H1 (cell line): ENCODE data around the gene PDE4D. TPM values are rescaled to one million over a fixed set of nuclear protein-coding genes. Genes with fewer than 3 reads are reported as not detected.

ENCODE experiments used
- CBX5 ChIP-seq: fragments of 300-800, 300-1000 bp; sonication (generic); IDR thresholded peaks from 2 replicates; pipeline ENCODE4 v1.7.1; 2016; ENCODE audit warnings: antibody characterized with exemption, low read length, low read depth
- CHD7 ChIP-seq: fragments of 300-600 bp; sonication (generic); IDR thresholded peaks from 2 replicates; pipeline ENCODE4 v1.7.1; 2012; ENCODE audit warnings: low read length, moderate library complexity, mild to moderate bottlenecking, inconsistent platforms; ENCODE audit not compliant: insufficient replicate concordance
- CREB1 ChIP-seq: IDR thresholded peaks from 2 replicates; pipeline ENCODE4 v1.6.1; 2012; ENCODE audit warnings: inconsistent platforms
- CTCF ChIP-seq, 3 experiments: IDR thresholded peaks; 1 replicate in 2 of 3; 2 replicates in 1 of 3; pipeline versions ENCODE4 v1.5.1 to v1.6.1; 2011; ENCODE audit warnings: low read length in 3 of 3, mild to moderate bottlenecking in 3 of 3, inconsistent platforms in 2 of 3, low read depth in 1 of 3, moderate library complexity in 1 of 3; ENCODE audit not compliant: insufficient read depth in 1 of 3; ENCODE audit errors: control extremely low read depth in 1 of 3
- HDAC2 ChIP-seq, 2 experiments: fragments of 300-600 bp in 1 of 2; sonication (generic) in 1 of 2; IDR thresholded peaks; 2 replicates each; pipeline ENCODE4 v1.6.1; 2011 to 2012; ENCODE audit warnings: low read depth in 2 of 2, low read length in 2 of 2, mild to moderate bottlenecking in 2 of 2, moderate library complexity in 2 of 2, borderline replicate concordance in 1 of 2, inconsistent platforms in 1 of 2
- PHF8 ChIP-seq: fragments of 200-600 bp; sonication (generic); conservative IDR thresholded peaks from 2 replicates; pipeline ENCODE4 v1.7.1; 2012; ENCODE audit warnings: low read depth, mild to moderate bottlenecking, inconsistent platforms, low read length, moderate library complexity
- polyA plus RNA-seq, 7 experiments: library from polyadenylated mRNA; depleted of rRNA in 3 of 7; stranded (reverse) in 5 of 7; unstranded in 2 of 7; fragments of >200 nt in 5 of 7; fragments of 200-250 nt in 2 of 7; gene quantifications; 1 replicate in 5 of 7; 2 replicates in 1 of 7; 4 replicates in 1 of 7; pipeline versions ENCODE4 v1.2.1 to v1.2.3, GENCODE V29; 2011 to 2013; ENCODE audit warnings: missing spikeins in 2 of 7, mixed read lengths in 2 of 7
- total RNA-seq: library from RNA; stranded (reverse); fragmentation: NEBNext Ultra II Directional; extraction: Animal tissue kit (Norgen Biotek cat#: 25700); gene quantifications from 2 replicates; pipeline ENCODE4 v1.2.1, GENCODE V29; 2021
- TF ChIP-seq, protein P1 (sequence below): IDR thresholded peaks from 2 replicates; pipeline ENCODE4 v1.6.1; 2012; ENCODE audit warnings: low read length, inconsistent platforms

PDE4D gene
- total and polyA plus RNA-seq, 2 of the 8 experiments (the other 6 are each of a cell fraction or from before 2014, with no cell fraction given), result 2.3 to 3.7 TPM

- TF ChIP-seq CHD7, result no peak
- TF ChIP-seq CREB1, result no peak
- no peak for TF ChIP-seq HDAC2 (IDR thresholded peaks at IDR 0.05; ENCODE audit: borderline replicate concordance in 1 of 2, low read depth in 2 of 2, low read length in 2 of 2)
- no peak for TF ChIP-seq PHF8
- TF ChIP-seq, protein P1, sequence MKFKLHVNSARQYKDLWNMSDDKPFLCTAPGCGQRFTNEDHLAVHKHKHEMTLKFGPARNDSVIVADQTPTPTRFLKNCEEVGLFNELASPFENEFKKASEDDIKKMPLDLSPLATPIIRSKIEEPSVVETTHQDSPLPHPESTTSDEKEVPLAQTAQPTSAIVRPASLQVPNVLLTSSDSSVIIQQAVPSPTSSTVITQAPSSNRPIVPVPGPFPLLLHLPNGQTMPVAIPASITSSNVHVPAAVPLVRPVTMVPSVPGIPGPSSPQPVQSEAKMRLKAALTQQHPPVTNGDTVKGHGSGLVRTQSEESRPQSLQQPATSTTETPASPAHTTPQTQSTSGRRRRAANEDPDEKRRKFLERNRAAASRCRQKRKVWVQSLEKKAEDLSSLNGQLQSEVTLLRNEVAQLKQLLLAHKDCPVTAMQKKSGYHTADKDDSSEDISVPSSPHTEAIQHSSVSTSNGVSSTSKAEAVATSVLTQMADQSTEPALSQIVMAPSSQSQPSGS, result no peak
- no peak for TF ChIP-seq CTCF (IDR thresholded peaks at IDR 0.05; ENCODE audit: control extremely low read depth in 1 of 3, insufficient read depth in 1 of 3, low read depth in 1 of 3, low read length in 3 of 3)
- no peak for TF ChIP-seq CBX5
These were observed 148.1 kb downstream of the PDE4D start (continued) for GRCh38 chr5:59745415-59745863.
